Right cardiac atrium (tissue), 5 donors: ENCODE data around the gene REEP2. TPM values are rescaled to one million over a fixed set of nuclear protein-coding genes. Genes with fewer than 3 reads are reported as not detected.

ENCODE experiments used
- ATAC-seq, 2 donors: fragments of 200-7000 bp; cut with Tn5 transposase; one replicate each; pipeline versions ENCODE4 v1.8.0 to v1.9.1; 2020; ENCODE audit warnings: moderate library complexity in 2 of 2, mild to moderate bottlenecking in 1 of 2
- DNase-seq, 3 donors: peaks; one replicate each; pipeline ENCODE4 v3.0.0-alpha.2; 2020
- H3K27ac ChIP-seq: one replicate; pipeline ENCODE4 v1.5.1; 2013; ENCODE audit warnings: mild to moderate bottlenecking, low read length, control low read depth, moderate library complexity
- H3K27me3 ChIP-seq: one replicate; pipeline ENCODE4 v1.6.1; 2013; ENCODE audit not compliant: control insufficient read depth, insufficient read depth
- H3K4me1 ChIP-seq: one replicate; pipeline ENCODE4 v1.6.1; 2013; ENCODE audit warnings: low read length; ENCODE audit not compliant: control insufficient read depth, insufficient read depth
- H3K4me3 ChIP-seq: one replicate; pipeline ENCODE4 v1.5.1; 2013; ENCODE audit warnings: low read length, control low read depth
- H3K9me3 ChIP-seq: one replicate; pipeline ENCODE4 v1.6.1; 2013; ENCODE audit warnings: low read length; ENCODE audit not compliant: control insufficient read depth
- WGBS: extraction: QIAGEN DNeasy Blood & Tissue Kit; methylation state at CpG from one replicate; pipeline ENCODE4 v1.1.7; 2013; 5-methylcytosine and 5-hydroxymethylcytosine counted together
- intact Hi-C, 4 donors: fragments of 100-400 bp; cut with DNase I; formaldehyde crosslinking; loops; one replicate each; pipeline versions ENCODE4 v1.11.0 to v1.14.0; 2022 to 2023
- polyA plus RNA-seq: library from polyadenylated mRNA; stranded (reverse); fragments of 200-250 nt; gene quantifications from one replicate; pipeline ENCODE4 v1.2.3, GENCODE V29; 2013
- total RNA-seq, 4 donors: library from RNA; stranded (reverse); fragmentation: NEBNext Ultra II Directional; extraction: Animal tissue kit (Norgen Biotek cat#: 25700); gene quantifications; one replicate each; pipeline ENCODE4 v1.2.1, GENCODE V29; 2021
- donor health status: healthy with polysubstance abuse.
- donor health status: DM: no; HTN: yes; CAD: no.
- donor health status: DM: no; HTN: no; CAD: no.
- donor health status: DM: no; HTN: yes; CAD: no; lungs with severe emphysema.
- donor health status: DM: yes; HTN: yes; CAD: no.

The REEP2 gene
- total and polyA plus RNA-seq, 5 donors, result 29.9 to 58.9 (median 38.7) TPM

GRCh38 chr5:138449501-138450239, 10.8 kb downstream of the REEP2 start:
- H3K4me1 ChIP-seq, result no peaks in the 10 kb centered on the region
- no peak overlapping the region for H3K4me3 ChIP-seq
- no peaks in the 10 kb centered on the region for H3K27me3 ChIP-seq
- DNase-seq (peak; percentile 91 to 97 (median 95)), ATAC-seq (peak; percentile 88 to 90)
- 13% methylated on average over 22 of the region's 22 CpGs for WGBS
- H3K9me3 ChIP-seq, result no peaks in the 10 kb centered on the region
- H3K27ac ChIP-seq, result no peak overlapping the region
- intact Hi-C loops, result loop anchor here in 2 of 4 donors (5.0 kb wide), 1 partner anchor 53 kb away; no protein-coding TSS in a partner anchor

- H3K4me3 ChIP-seq, result no peak overlapping the region
- H3K27ac ChIP-seq, result no peak overlapping the region
- intact Hi-C loops, result loop anchor here in 2 of 4 donors (5.0 kb wide), 1 partner anchor 51 kb away; no protein-coding TSS in a partner anchor
- ATAC-seq (no peak), DNase-seq (no peak)
- no peaks in the 10 kb centered on the region for H3K9me3 ChIP-seq
- H3K4me1 ChIP-seq, result no peaks in the 10 kb centered on the region
- H3K27me3 ChIP-seq, result no peaks in the 10 kb centered on the region
- 94% methylated on average over 5 of the region's 5 CpGs for WGBS
These were observed 12.1 kb downstream of the REEP2 start for GRCh38 chr5:138450971-138451370.

- Histone ChIP-seq H3K4me3 (no peak overlapping the region), H3K27ac (no peak overlapping the region), H3K9me3 (no peaks in the 10 kb centered on the region), H3K4me1 (no peaks in the 10 kb centered on the region), H3K27me3 (no peaks in the 10 kb centered on the region)
- DNase-seq (no peak), ATAC-seq (no peak)
- intact Hi-C loops, result loop anchor here in 3 of 4 donors (2.0 to 5.0 kb wide), 2 partner anchors 50 kb away; no protein-coding TSS in a partner anchor
- WGBS, result 95% methylated on average over 6 of the region's 6 CpGs
These were observed 13.9 kb downstream of the REEP2 start for GRCh38 chr5:138452720-138453119.

- DNase-seq (peak in 1 of 3 donors; percentile 40), ATAC-seq (no peak)
- Histone ChIP-seq H3K4me3 (no peak overlapping the region), H3K9me3 (no peaks in the 10 kb centered on the region), H3K27me3 (no peaks in the 10 kb centered on the region), H3K27ac (no peak overlapping the region), H3K4me1 (peaks cover 6% of the 10 kb centered on the region)
- intact Hi-C loops, result loop anchor here in 3 of 4 donors (2.0 to 5.0 kb wide), 2 partner anchors 49 kb away; no protein-coding TSS in a partner anchor
- 89% methylated on average over 13 of the region's 13 CpGs for WGBS
These were observed 14.7 kb downstream of the REEP2 start for GRCh38 chr5:138453590-138453989.

GRCh38 chr5:138454121-138454520, 15.3 kb downstream of the REEP2 start:
- WGBS, result 91% methylated on average over 8 of the region's 8 CpGs
- ATAC-seq (no peak), DNase-seq (no peak)
- H3K27me3 ChIP-seq, result no peaks in the 10 kb centered on the region
- H3K4me1 ChIP-seq, result peaks cover 8% of the 10 kb centered on the region
- intact Hi-C loops, result loop anchor here in 2 of 4 donors (5.0 kb wide), 1 partner anchor 48 kb away; no protein-coding TSS in a partner anchor
- H3K4me3 ChIP-seq, result no peak overlapping the region
- no peak overlapping the region for H3K27ac ChIP-seq
- H3K9me3 ChIP-seq, result no peaks in the 10 kb centered on the region

- WGBS, result 68% methylated on average over 11 of the region's 11 CpGs
- ATAC-seq (no peak), DNase-seq (peak in 1 of 3 donors; percentile 25)
- Histone ChIP-seq H3K4me3 (no peak overlapping the region), H3K27me3 (no peaks in the 10 kb centered on the region), H3K27ac (no peak overlapping the region), H3K9me3 (no peaks in the 10 kb centered on the region), H3K4me1 (peaks cover 8% of the 10 kb centered on the region)
- intact Hi-C loops, result no loop called here
These were observed 16.5 kb downstream of the REEP2 start for GRCh38 chr5:138455232-138455930.

GRCh38 chr5:138457531-138458275, 18.8 kb downstream of the REEP2 start:
- Histone ChIP-seq H3K27me3 (no peaks in the 10 kb centered on the region), H3K9me3 (no peaks in the 10 kb centered on the region), H3K27ac (no peak overlapping the region), H3K4me1 (peaks cover 8% of the 10 kb centered on the region), H3K4me3 (no peak overlapping the region)
- DNase-seq (peak in 1 of 3 donors; percentile 44), ATAC-seq (no peak)
- 53% methylated on average over 12 of the region's 12 CpGs for WGBS
- intact Hi-C loops, result no loop called here

- H3K4me3 ChIP-seq, result no peak overlapping the region
- ATAC-seq, result peak; percentile 20 to 45
- WGBS, result 10% methylated on average over 11 of the region's 11 CpGs
These were observed 19.5 kb downstream of the REEP2 start for GRCh38 chr5:138458384-138458783.

GRCh38 chr5:138458856-138459255, 20.0 kb downstream of the REEP2 start:
- ATAC-seq (no peak), DNase-seq (no peak)
- peaks cover 10% of the 10 kb centered on the region for H3K4me1 ChIP-seq
- intact Hi-C loops, result no loop called here
- no peaks in the 10 kb centered on the region for H3K9me3 ChIP-seq
- no peak overlapping the region for H3K27ac ChIP-seq
- no peaks in the 10 kb centered on the region for H3K27me3 ChIP-seq
- H3K4me3 ChIP-seq, result no peak overlapping the region
- WGBS, result 72% methylated on average over 9 of the region's 9 CpGs

More at GRCh38 chr5:138458384-138458783, 19.5 kb downstream of the REEP2 start:
- H3K9me3 ChIP-seq, result no peaks in the 10 kb centered on the region
- peak in 1 of 3 donors; percentile 64 for DNase-seq
- peaks cover 9% of the 10 kb centered on the region for H3K4me1 ChIP-seq
- no peaks in the 10 kb centered on the region for H3K27me3 ChIP-seq
- intact Hi-C loops, result no loop called here
- no peak overlapping the region for H3K27ac ChIP-seq

GRCh38 chr5:138459311-138459933, 20.6 kb downstream of the REEP2 start:
- H3K4me3 ChIP-seq, result no peak overlapping the region
- no peak overlapping the region for H3K27ac ChIP-seq
- DNase-seq (peak; percentile 64 to 83 (median 79)), ATAC-seq (peak in 1 of 2 donors; percentile 34)
- 64% methylated on average over 11 of the region's 11 CpGs for WGBS
- H3K27me3 ChIP-seq, result no peaks in the 10 kb centered on the region
- H3K9me3 ChIP-seq, result no peaks in the 10 kb centered on the region
- intact Hi-C loops, result no loop called here
- H3K4me1 ChIP-seq, result peaks cover 10% of the 10 kb centered on the region
